Activated CD8-positive, alpha-beta memory T cell treated with anti-CD3 and anti-CD28 coated beads for 36 hours (primary cell): ENCODE results near the gene TFAP2D. TPM values are rescaled to one million over a fixed set of nuclear protein-coding genes. Genes with fewer than 3 reads are reported as not detected.

ENCODE experiments used
- CTCF ChIA-PET: fragments of 350-600 bp; sonication (Branson Sonifier 250); formaldehyde crosslinking; loops from one replicate; lab custom pipeline; 2021; ENCODE audit warnings: antibody characterized with exemption; lab: Charles Lee
- POLR2A ChIA-PET: fragments of 350-600 bp; sonication (Branson Sonifier 250); formaldehyde crosslinking; loops from one replicate; lab custom pipeline; 2021; ENCODE audit warnings: antibody characterized with exemption; lab: Charles Lee
- total RNA-seq, 2 experiments: library from RNA; stranded (reverse); gene quantifications; one replicate each; pipeline ENCODE4 v1.2.3, GENCODE V29; 2021

TFAP2D gene
- total RNA-seq, 2 experiments from 2014 or later, result not detected

DNA sequence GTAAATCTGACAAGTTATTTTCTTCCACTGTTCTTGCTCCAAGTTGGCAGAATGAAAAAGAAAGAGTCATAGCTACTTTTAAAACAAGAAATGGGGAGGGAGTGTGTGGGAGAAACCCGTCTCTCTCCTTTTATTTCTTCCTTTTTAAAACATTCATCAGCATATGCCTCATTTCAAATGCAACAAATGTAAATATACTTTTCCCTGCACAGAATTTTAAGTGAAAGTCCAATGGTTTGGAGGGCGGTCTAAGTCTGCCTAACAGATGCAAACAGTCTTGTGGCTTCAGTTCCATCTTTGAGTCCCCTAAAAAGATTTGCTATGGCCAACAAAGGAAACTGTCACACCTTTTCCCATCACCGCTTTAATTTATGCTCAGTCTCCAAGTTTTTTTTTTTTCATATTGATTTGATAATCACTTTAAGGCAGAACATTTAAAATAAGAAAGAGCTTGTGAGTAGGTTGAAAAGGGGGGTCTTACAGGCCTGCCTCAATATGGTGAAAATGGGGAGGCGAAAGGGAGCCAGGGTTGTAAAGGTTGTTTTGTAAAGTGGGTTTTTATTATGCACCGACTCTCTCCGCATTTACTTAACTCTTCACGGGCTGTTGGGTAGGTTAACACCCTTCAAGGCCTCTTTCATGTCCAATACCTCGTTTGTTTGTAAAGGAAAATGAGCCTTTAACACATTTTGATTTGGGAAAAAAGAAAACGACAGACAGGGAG is 4.6 kb downstream of the TFAP2D start:
- POLR2A ChIA-PET, result no interaction called here
- CTCF ChIA-PET, result interaction anchor here (0.6 kb wide), 1 partner anchor 58 kb away, joined by 3 read pairs; no protein-coding TSS in a partner anchor

DNA sequence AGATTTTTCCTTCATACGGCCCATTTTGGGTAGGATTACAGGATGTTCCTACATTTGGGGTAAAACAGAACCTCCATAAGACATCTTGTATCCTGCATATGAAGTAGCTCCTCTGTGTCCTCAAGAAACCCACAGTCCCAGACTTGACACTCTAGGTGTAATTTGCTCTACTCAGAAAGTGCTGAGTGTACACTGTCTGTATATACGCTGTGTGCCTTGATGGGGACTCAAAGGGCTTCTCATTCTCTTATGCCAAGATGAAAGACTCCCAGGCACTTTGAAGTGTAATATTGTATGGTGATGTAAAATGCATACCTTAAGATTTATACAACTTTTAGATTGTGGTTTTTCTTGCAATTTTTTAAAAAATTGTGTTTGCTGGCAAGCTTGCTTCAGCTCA is 5.2 kb downstream of the TFAP2D start:
- POLR2A ChIA-PET, result no interaction called here

DNA sequence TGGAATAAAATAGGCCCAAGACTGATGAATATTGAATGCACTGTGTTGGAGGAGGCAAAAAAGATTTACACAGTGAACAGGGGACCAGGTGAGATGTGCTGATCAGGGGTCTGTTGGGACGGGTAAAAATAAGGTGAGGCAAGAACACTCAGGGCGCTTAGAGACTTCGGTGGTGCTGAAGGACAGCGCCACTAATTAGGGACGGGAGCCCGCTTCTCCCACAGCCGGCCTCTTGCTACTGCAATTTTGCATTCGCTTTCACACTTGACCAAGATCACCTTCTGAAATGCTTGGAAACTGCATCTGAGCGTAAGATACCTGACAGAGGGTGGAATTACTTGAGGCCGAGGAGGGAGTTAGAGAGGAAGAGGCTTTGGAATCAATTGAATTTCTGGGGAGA is 7.3 kb downstream of the TFAP2D start:
- POLR2A ChIA-PET, result no interaction called here
- CTCF ChIA-PET, result no interaction called here

More for the DNA sequence above, 5.2 kb downstream of the TFAP2D start:
- CTCF ChIA-PET, result no interaction called here

DNA sequence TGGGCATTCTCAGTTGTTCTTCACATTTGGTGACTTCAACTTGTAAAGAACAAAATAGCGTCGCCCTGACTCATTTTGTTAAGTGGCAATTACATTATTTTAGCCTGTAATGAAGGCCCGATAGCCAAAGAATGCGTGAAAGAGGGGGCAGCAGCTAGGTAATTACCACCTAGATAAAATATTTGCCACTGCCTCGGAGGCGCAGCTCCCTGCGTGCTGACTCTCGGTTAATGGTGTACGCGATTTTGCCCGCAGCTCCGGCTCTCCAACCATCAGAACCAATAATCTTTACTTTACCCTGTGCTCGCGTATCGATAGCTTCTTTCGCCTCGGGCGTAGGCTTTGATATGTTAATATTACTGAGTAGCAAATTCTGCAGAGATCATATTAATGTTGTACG is 8.7 kb downstream of the TFAP2D start:
- CTCF ChIA-PET, result no interaction called here

DNA sequence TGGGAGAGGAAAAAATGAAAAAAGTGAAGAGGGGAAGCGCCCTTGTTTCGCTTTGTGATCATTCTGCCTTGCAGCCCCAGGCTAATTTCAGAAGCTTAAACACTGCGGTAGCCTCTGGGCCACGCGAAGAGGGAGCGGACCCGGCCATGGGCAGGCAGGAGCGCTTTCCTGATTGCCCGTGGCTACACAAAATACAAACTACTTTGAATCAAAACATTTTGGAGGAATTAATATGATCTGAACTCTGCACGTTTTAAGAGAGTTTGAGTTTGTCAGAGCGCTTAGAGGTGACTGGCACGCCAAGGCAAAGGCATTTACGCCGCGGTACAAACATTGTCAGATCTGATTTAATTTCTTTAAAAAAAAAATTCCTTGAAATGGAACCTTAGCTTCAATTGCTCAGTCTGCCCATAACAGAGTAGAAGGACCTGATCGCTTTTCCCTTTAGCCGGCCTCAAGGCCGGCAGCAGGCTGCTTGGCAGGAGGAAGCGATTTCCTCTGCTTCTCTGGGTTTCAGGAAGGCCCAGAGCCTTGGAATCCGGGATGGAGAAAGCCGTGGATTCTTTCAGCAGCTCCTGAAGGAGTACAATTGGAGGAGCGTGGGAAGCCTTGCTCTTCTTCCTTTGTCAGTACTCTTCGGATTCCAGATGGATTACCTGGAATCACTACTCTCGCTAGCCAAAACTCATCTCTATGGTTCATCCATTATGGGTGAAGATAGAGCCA is 9.7 kb downstream of the TFAP2D start:
- POLR2A ChIA-PET, result no interaction called here
- CTCF ChIA-PET, result no interaction called here

More for the DNA sequence above, 8.7 kb downstream of the TFAP2D start:
- POLR2A ChIA-PET, result no interaction called here

DNA sequence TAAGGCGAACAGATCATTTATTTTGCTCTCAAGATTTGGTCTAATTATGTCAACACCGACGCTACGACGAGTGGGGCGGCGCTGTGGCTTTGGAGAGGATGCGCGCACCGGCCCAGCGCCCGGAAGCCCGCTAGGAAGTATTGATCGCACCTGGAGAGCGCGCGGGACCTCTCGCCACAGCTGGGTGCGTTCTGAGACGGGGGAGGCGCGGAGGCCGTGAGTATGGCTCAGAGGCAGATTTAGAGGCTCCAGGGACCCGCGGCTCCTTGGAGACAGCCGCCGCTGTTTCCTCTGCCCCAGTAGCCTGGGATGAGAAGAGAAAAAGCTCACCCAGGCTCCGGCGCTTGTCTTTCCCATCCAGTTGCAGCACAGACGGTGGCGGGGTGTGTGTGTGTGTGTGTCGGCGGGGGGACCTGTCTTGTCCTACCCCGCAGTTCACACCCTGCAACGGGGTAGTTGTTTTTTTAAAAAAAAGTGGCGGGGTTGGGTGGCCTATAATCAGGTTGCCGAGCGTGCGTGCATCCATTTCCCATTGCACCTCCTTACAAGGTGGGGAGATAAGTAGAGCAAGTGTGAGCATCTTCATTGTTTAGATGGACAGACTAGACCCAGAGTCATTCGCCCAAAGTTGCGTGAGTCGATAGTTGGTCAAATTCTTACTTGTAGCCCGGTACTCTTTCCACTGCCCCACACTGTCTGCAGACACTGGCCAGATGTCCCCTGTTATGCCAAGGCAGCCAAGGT is 11.2 kb downstream of the TFAP2D start:
- CTCF ChIA-PET, result no interaction called here
- POLR2A ChIA-PET, result no interaction called here

DNA sequence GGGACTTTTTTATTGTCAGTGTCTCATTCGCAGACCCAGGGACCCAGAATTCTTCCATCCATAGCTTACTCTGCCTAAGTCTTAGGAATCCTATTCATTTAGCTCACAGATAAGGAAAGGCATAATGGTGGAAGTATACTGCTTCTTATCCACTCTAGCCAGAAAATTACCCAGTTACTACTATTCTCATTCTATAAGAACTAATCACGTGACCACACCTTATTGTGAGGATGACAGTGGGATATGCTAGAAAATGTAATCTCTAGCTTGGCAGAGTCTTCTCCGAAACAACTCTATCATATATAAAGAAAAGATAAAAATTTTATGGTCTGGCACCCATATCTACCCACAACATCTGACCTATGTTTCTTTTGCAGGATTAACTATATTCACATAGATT is 21.2 kb downstream of the TFAP2D start:
- ChIA-PET CTCF (no interaction called here), POLR2A (no interaction called here)

DNA sequence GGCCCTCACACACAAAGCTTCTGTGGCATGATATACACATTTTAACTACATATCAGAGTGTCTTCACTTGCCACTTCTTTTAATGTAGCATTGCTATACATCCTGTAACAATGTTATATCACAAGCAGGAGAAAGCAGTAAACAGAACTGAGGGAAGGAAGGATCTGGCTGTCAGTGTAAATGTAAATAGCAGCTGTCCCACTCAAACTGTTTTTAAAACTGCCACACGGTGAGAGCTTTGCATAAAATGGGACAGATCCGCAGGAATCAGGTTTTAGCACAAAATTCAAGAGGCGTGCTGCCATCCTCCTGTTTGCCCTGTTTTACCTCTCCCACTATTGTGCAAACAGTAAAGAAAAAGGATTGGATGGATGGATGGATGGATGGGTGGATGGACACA is 28.8 kb downstream of the TFAP2D start:
- ChIA-PET POLR2A (no interaction called here), CTCF (no interaction called here)

DNA sequence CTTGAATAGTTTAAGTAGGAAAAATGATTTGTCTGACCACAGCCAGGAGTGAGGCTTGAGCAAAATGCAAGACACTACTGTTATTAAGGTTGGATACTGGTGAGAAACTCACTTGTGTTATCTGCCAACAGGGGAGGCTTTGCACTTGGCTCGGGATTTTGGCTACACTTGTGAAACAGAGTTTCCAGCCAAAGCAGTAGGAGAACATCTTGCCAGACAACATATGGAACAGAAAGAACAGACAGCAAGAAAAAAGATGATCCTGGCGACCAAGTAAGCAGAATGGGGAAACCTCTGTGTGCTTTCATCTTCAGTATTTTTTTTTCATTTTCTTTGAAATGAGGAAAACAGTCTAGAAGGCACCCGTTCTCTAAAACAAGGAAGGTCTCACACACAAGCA is 31.6 kb downstream of the TFAP2D start:
- ChIA-PET CTCF (no interaction called here), POLR2A (no interaction called here)

DNA sequence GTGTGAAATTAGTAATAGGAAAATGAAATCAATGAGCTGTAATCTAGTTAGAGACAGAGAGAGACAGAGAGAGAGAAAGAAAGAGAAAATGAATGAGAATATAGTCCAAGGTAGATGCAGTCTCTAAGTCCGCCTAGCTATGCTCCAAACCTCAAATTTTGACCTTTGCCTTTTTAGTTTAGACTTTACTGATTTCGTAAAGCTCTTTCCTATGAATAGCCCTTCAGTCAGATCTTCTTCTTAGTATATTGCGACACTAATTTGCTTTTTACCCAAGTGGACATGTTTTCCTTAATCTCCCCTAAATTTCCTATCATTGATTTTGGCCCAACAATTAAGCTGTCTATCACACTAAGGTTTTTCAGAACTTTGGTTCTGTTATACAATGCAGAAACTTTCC is 49.5 kb downstream of the TFAP2D start:
- CTCF ChIA-PET, result no interaction called here

DNA sequence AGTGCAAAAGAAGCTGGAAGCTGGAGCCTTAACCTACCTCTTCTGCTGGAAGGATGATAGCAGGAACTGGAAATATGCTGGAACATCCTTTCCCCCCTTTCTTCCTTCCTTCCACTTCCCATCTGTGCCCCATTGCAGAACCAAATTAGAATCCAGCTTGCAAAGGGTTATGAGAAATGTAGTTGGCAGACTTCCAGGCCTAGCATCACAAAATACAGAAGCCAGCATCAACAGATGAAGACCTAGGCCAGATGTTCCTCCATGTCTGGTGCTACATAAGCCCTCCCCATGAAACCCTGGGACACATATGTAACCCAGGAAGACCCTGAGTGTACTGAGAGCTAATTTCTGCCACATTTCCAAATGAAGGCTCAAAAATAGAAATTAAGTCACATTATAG is 65.4 kb downstream of the TFAP2D start:
- ChIA-PET CTCF (no interaction called here), POLR2A (no interaction called here)

More for the DNA sequence above, 49.5 kb downstream of the TFAP2D start:
- POLR2A ChIA-PET, result no interaction called here

DNA sequence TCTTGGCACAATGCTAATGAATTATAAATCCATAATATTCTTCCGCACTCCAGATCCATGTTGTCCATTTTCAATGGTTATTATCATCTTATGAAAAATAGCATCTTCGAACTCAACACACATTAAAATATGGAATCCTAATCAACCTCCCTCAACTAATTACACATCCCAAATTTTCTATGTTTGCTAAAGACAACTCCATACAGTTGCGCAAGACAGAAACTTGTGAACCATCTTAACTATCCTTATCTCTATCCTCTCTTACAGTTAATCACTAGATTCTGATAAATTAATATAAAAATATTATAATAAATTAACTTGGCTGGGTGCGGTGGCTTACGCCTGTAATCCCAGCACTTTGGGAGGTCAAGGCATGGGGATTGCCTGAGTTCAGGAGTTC is 67.1 kb downstream of the TFAP2D start:
- ChIA-PET CTCF (no interaction called here), POLR2A (no interaction called here)

DNA sequence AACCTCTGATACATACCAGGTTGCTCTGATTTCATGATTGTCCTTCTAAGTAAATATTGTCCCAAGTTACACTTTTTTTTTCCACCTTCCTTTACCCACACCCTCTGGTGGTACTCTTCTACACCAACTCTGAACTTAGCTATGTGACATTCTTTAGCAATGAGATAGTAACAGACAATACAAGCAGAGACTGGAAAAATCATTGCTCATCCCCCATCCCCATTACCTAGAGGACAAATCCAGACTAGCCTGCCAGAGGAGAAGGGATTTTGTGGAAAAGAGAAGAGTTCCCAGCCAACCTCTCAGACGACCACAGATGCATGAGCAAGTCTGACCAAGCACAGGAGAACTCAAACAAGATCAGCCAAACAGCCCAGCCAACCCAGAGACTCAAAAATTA is 72.6 kb downstream of the TFAP2D start:
- CTCF ChIA-PET, result no interaction called here
- POLR2A ChIA-PET, result no interaction called here

DNA sequence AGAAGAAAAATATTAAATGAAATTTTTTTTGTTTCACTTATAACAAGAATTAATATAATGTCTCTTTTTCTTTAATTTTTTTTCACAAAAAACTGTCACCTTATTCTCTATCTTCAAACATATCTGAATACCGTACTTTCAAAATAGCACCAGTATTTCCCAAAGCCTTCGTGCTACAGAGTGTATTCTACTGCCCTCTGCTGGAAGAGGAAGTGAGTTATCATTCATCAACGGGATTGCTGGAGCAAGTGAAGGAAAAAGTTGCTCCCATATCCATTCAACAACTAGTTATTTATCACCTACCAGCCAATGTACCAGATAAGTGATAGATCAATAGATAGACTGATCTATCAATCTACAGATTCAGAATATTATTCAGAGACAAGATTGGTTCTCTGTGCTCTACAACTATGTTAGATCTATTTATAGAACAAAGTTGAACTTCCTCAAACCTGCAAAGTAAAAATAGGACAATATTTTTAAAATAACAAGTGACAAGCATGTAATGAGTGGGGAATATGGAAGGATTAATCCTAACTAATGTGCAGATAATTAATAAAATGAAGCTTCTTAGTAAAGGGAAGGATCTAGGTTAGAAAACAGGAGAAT is 78.7 kb downstream of the TFAP2D start:
- ChIA-PET POLR2A (no interaction called here), CTCF (no interaction called here)

DNA sequence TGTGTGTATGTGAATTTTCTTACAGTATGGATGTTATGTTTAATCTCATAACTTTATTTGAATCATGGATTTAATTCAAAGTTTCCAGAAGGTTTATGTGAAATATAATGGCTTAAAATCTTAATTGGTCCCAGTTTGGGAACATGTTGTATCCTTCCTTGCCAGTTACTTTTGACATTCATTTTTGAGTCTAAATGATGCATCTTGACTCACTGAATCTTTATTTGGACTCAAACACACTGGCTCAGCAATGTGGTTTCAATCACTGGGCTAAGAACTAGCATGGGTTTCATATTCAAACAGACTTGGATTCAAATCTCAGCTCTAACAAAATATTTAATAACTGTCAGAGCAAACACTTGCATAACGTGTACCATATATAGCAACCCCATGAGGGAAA is 79.4 kb downstream of the TFAP2D start:
- CTCF ChIA-PET, result no interaction called here
- POLR2A ChIA-PET, result no interaction called here

DNA sequence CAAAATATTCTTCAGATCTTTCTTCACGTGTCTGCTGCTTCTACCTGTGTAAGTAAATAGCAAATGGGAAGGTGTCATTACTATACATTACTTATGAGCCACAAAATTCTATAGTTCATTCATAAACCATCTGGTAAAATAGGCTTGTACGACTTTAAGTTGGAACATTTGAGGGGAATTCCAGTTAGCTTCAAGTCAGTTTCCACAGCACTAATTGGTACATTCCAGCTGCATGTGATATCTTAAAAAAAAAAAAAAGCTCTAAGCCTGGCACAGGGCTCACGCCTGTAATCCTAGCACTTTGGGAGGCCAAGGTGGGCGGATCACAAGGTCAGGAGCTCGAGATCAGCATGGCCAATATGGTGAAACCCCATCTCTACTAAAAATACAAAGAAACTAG is 82.2 kb downstream of the TFAP2D start:
- CTCF ChIA-PET, result no interaction called here
- POLR2A ChIA-PET, result no interaction called here

DNA sequence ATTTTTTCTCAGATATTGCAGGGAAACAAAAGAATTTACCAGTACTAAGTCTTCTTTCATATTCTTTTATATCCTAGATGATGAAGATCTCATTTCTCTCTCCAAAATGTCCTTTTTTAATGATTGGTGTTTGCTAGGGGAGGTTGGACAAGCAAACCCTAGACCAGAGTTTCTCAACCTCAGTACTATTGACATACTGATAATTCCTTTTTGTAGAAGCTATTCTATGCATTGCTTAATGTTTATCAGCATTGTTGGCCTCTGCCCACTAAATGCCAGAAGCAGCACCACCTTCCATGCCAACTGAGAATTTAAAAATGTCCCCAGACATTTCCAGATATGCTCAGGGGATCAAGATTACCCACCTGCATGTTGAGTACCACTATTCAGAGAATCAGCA is 91.0 kb downstream of the TFAP2D start:
- CTCF ChIA-PET, result no interaction called here
- POLR2A ChIA-PET, result no interaction called here

DNA sequence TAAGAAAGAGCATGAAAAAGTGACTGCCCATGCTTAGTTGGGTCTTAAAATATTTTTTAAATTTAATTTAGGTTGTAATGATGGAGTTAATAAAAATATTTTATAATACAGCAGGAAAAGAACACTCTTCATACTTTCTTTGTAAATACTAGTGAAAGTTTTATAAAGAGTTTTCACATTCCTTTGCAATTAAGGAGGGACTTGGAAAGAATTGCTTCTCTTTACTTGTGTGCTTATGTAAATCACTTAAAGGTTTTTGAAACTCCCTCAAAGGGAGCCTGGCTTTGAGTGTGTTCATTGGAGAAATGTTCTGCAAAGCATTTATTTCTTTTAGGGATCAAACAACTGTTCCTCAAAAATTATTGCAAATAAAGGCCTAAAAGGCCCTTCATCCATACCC is 93.7 kb downstream of the TFAP2D start:
- ChIA-PET CTCF (no interaction called here), POLR2A (no interaction called here)

DNA sequence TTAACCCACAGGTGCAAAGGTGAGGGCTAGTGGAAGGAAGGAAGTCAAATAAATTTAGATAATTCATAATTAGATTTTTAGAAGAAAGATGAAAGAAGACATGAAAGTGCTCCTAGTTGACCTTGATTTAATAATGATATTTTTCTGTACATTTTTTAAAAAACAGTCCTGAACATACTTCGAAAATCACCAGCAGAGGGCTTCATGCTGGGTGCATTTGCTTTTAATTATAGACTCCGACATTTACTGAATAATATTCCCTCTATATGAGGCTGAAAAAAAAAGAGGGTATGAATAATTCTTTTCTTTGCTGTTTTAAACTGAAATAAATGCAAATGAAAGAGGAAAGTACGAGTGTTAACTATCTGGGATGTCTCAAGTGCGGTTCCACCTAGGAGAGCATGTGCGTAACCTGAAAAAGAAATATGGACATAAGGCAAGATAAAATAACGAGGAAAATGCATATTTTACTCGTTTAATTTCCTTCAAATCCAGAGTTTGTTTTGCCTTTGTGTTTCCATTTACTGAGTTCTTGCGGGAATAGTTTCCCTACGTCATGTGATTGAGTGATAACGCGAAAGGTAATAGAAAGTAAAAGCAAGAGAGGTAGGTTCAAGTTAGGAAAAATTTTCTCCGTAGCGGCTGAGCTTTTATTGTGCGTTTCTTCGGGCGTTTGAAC is 102.2 kb downstream of the TFAP2D start:
- ChIA-PET CTCF (no interaction called here), POLR2A (no interaction called here)
